T-helper 1 cell (primary cell): Measurements from ENCODE around the gene DNAAF3.
"Not testable (repeated sequence)": the region's sequence is repeated elsewhere in the genome, so short reads cannot be mapped to it uniquely, and the experiment has no call there.

ENCODE experiments used
- DNase-seq, 5 donors: peaks; one replicate each; pipeline ENCODE4 v3.0.0-alpha.2; 2012 to 2020

DNAAF3 gene

GRCh38 chr19:55175117-55175867 is 8.9 kb upstream of the DNAAF3 start:
- no peak for DNase-seq

GRCh38 chr19:55174425-55175116 is 8.2 kb upstream of the DNAAF3 start:
- no peak for DNase-seq

GRCh38 chr19:55173714-55174409 is 7.4 kb upstream of the DNAAF3 start:
- DNase-seq, result peak in 1 of 5 donors; percentile 56

GRCh38 chr19:55173186-55173713 is 6.8 kb upstream of the DNAAF3 start:
- no peak for DNase-seq

- no peak for DNase-seq
Observed at GRCh38 chr19:55172741-55173140, 6.3 kb upstream of the DNAAF3 start.

GRCh38 chr19:55172318-55172717 is 5.9 kb upstream of the DNAAF3 start:
- DNase-seq, result not testable (repeated sequence)

- no peak for DNase-seq
Observed at GRCh38 chr19:55171440-55171839, 5.0 kb upstream of the DNAAF3 start.

- no peak for DNase-seq
Observed at GRCh38 chr19:55169136-55169535, 2.7 kb upstream of the DNAAF3 start.

GRCh38 chr19:55165952-55166529 is 372 bp downstream of the DNAAF3 start:
- peak in 2 of 5 donors; percentile 35 to 69 for DNase-seq

- DNase-seq, result no peak
Observed at GRCh38 chr19:55161571-55162322, 4.7 kb downstream of the DNAAF3 start.

- DNase-seq, result no peak
Observed at GRCh38 chr19:55160986-55161365, 5.4 kb downstream of the DNAAF3 start.

- DNase-seq, result peak; percentile 68 to 89 (median 82)
Observed at GRCh38 chr19:55160128-55160985, 6.1 kb downstream of the DNAAF3 start.

GRCh38 chr19:55158848-55159749 is 7.3 kb downstream of the DNAAF3 start:
- DNase-seq, result no peak

GRCh38 chr19:55158423-55158822 is 8.0 kb downstream of the DNAAF3 start:
- DNase-seq, result no peak

GRCh38 chr19:55157064-55157908 is 9.1 kb downstream of the DNAAF3 start, which contains the start of gene TNNI3:
TSS of gene TNNI3 (minus strand) at chr19:55157732. CDS start at chr19:55157589, 143 bp downstream.
- DNase-seq, result no peak

GRCh38 chr19:55156202-55157063 is 10.0 kb downstream of the DNAAF3 start:
- peak in 1 of 5 donors; percentile 28 for DNase-seq

- not testable (repeated sequence) for DNase-seq
Observed at GRCh38 chr19:55155784-55156183, 10.6 kb downstream of the DNAAF3 start.
